ENCODE results near the gene RANBP9. TPM values are rescaled to one million over a fixed set of nuclear protein-coding genes. Genes with fewer than 3 reads are reported as not detected.

Gene RANBP9
- total RNA-seq, 2 donors from 2014 or later = 27.2 to 35.0 TPM

DNA sequence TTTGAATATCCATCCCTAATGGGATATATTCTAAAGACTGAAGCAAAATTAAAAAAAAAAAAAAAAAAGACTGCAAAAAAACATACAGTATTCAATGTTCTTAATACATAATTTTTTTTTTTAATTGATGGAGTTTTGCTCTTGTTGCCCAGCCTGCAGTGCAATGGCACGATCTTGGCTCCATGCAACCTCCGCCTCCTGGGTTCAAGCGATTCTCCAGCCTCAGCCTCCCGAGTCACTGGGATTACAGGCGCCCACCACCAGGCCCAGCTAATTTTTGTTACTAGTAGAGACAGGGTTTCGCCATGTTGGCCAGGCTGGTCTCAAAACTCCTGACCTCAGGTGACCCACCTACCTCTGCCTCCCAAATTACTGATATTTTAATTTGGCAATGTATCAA is 29.3 kb downstream of the RANBP9 start:
- Histone ChIP-seq H3K27ac (no peak overlapping the region), H3K27me3 (no peaks in the 10 kb centered on the region), H3K9ac (ENCODE audit: low read depth in 2 of 2, low read length in 2 of 2) (no peak overlapping the region), H3K4me3 (no peak overlapping the region), H3K36me3 (no peaks in the 10 kb centered on the region), H3K9me3 (no peaks in the 10 kb centered on the region), H3K4me1 (no peaks in the 10 kb centered on the region)
- intact Hi-C loops (cut with DNase I) = loop anchor here (10.0 kb wide), 1 partner anchor 58 kb away; no protein-coding TSS in a partner anchor
- no peak for TF ChIP-seq CTCF (IDR thresholded peaks at IDR 0.05)
- DNase-seq = no peak

DNA sequence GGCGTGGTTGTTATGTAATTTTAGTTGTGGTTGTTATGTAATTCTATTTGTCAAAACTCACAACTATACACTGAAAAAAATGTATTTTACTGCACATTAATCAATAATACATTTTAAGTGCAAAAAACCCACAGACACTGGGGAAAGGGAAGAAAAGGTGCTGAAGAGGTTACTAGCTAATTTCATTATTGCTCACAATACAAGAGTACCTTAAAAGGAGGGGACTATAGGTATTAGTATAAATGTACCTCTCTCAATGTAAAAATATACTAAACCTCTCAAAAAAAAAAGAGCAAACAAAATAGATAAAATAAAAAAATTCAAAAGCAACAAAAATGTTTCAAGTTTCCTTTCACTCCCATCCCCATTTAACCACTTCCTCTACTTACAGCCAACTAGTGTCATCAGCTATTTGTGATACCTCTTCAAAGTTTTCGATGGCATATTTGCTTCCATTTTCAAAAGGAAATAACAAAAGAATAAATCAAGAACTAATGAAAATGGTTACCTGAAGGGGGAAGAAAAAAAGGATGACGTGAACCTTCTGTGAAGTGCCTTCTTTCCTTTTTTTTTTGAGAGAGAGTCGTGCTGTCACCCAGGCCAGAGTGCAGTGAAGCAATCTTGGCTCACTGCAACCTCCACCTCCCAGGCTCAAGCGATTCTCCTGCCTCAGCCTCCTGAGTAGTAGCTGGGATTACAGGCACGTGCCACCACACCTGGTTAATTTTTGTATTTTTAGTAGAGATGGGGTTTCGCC is 30.2 kb downstream of the RANBP9 start:
- Histone ChIP-seq H3K9me3 (no peaks in the 10 kb centered on the region), H3K27ac (no peak overlapping the region)

GRCh38 chr6:13680448-13680968 is 31.1 kb downstream of the RANBP9 start:
- Histone ChIP-seq H3K27me3 (no peaks in the 10 kb centered on the region), H3K9ac (ENCODE audit: low read depth in 2 of 2, low read length in 2 of 2) (no peak overlapping the region), H3K4me3 (no peak overlapping the region), H3K9me3 (no peaks in the 10 kb centered on the region), H3K36me3 (no peaks in the 10 kb centered on the region), H3K27ac (no peak overlapping the region), H3K4me1 (no peaks in the 10 kb centered on the region)
- DNase-seq = no peak
- TF ChIP-seq CTCF (IDR thresholded peaks at IDR 0.05) = no peak
- intact Hi-C loops (cut with DNase I) = loop anchor here (10.0 kb wide), 1 partner anchor 56 kb away; no protein-coding TSS in a partner anchor

More for the DNA sequence above, 30.2 kb downstream of the RANBP9 start:
- intact Hi-C loops (cut with DNase I) = loop anchor here (10.0 kb wide), 1 partner anchor 57 kb away; no protein-coding TSS in a partner anchor
- Histone ChIP-seq H3K4me3 (no peak overlapping the region), H3K4me1 (no peaks in the 10 kb centered on the region), H3K9ac (ENCODE audit: low read depth in 2 of 2, low read length in 2 of 2) (no peak overlapping the region), H3K36me3 (no peaks in the 10 kb centered on the region), H3K27me3 (no peaks in the 10 kb centered on the region)
- TF ChIP-seq CTCF (IDR thresholded peaks at IDR 0.05) = no peak
- no peak for DNase-seq

DNA sequence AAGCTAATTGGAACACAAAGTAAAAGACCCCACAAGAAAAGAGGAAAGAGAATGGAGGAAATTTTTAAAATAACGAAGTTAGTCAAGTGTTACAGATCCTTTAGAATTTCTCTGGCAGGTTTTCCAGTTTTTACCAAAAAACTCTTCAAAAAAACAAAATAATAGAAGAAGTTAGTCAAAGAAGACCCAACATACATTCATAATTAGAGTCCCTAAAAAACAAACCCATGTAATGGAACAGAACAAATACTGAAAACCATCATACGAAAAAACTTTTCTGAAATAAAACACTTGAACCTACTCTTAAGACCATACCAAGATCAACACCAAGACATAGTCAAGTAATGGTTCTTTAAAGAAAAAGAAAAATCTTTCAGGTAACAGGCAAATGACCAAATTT is 31.6 kb downstream of the RANBP9 start:
- no peak for DNase-seq
- no peak for TF ChIP-seq CTCF (IDR thresholded peaks at IDR 0.05)
- no peaks in the 10 kb centered on the region for H3K9me3 ChIP-seq
- H3K36me3 ChIP-seq = no peaks in the 10 kb centered on the region
- H3K27ac ChIP-seq = no peak overlapping the region
- intact Hi-C loops (cut with DNase I) = loop anchor here (10.0 kb wide), 1 partner anchor 55 kb away; no protein-coding TSS in a partner anchor
- H3K27me3 ChIP-seq = no peaks in the 10 kb centered on the region
- H3K9ac ChIP-seq (ENCODE audit: low read depth in 2 of 2, low read length in 2 of 2) = no peak overlapping the region
- H3K4me3 ChIP-seq = no peak overlapping the region
- no peaks in the 10 kb centered on the region for H3K4me1 ChIP-seq

DNA sequence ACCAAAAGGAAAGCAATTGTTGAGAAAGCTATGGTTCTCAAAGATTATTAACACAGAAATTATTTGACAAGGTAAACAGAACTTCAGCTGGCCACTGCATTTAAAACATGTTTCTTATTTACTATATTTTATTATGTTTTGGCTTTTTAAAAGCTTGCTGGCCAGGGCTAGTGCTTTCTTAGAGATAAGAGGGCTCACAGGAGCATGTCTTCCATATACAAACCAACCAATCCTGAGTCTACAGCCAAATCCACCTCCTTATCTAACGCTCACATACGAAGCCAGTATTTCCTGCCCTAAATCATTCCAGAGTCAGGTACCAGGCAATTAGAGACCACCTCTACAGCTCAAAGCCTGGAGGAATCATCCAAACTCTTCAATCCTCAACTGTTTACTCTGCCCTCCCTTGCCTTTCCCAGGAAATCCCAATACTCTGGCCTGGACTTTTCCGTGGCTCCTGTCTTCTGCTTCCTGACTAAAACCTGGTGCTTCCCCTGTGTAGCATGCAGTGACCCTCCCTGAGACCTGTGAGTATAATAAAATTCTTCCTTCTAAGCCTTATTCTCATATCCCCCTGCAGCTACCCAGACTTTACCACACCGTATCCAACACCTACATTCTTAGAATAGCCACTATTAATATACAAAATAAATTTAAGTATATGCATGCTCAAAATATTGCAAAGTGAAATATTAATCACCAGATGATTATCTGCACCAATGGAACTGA is 33.2 kb downstream of the RANBP9 start:
- H3K9ac ChIP-seq (ENCODE audit: low read depth in 2 of 2, low read length in 2 of 2) = no peak overlapping the region
- no peak overlapping the region for H3K27ac ChIP-seq
- intact Hi-C loops (cut with DNase I) = no loop called here
- H3K4me1 ChIP-seq = no peaks in the 10 kb centered on the region
- no peaks in the 10 kb centered on the region for H3K9me3 ChIP-seq
- H3K27me3 ChIP-seq = no peaks in the 10 kb centered on the region
- TF ChIP-seq CTCF (IDR thresholded peaks at IDR 0.05) = no peak
- no peaks in the 10 kb centered on the region for H3K36me3 ChIP-seq
- H3K4me3 ChIP-seq = no peak overlapping the region
- DNase-seq = no peak
